ENCODE data around the gene MYRIP. TPM values are rescaled to one million over a fixed set of nuclear protein-coding genes. Genes with fewer than 3 reads are reported as not detected.
"Not testable (repeated sequence)": the region's sequence is repeated elsewhere in the genome, so short reads cannot be mapped to it uniquely, and the experiment has no call there.

MYRIP gene
- total RNA-seq, 1 donor from 2014 or later, result 0.27 TPM

DNA sequence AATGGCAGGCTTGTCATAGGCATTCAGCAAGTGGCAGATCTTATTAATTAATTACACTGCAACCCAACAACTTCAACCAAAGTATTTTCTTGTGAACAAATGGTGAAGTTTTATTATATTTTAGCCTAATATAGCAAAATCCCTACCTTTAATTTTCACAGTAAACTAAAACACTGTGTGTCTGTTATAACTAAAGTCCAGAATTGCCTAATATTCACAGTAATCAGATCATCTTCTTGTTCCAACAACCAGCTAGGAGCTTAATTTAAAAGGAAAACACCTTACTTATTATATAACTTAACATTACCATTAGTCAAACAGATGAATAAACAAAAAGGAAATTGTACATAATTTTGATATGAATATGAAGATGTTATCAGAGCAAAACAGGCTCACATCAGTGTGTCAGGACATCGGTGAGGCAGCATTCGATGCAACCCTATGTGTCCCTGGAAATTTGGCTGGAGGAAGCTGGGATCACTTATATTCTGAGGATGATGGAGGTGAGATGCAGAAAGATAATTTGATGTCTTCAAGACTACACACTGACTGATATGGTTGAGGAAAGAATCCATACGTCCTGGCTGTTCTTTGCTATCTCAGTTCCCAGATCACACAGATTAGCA lies 310.8 kb downstream of the MYRIP start:
- no peak for DNase-seq (ENCODE audit: low read depth)

- DNase-seq (ENCODE audit: low read depth), result peak; percentile 65
These were observed 311.4 kb downstream of the MYRIP start for GRCh38 chr3:40120806-40121205.

DNA sequence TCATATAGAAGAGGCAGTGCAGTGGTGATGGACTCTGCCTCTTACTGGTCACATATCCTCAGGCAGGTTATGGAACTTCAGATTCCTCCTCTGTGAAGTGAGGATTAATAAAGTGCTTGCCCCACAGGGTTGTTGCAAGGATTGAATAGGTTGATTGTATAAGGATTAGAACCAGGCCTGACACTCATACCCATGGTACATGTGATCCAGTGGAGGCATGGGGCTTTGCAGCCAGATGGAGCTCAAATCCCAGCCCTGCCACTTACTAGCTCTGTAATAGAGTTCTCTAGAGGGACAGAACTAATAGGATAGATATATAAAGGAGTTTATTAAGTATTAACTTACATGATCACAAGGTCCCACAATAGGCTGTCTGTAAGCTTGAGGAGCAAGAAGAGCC lies 315.5 kb downstream of the MYRIP start:
- DNase-seq (ENCODE audit: low read depth), result no peak

DNA sequence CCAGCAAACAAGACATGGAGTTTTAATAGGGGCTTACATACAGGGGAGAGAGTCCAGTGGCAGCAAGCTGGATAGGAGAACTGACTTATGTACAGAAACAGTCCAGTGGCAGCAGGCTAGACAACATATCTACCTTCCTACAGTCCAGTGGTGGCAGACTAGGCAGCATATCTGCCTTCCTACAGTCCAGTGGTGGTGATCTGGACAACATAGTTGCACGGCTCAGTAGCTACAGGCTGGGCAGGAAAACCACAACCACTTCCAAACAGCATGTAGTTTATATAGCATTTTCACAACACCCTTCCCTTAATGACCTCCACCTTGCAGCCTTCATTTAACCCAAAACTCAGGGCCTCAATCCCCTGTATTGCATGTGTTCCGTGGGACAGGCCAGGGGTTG lies 318.8 kb downstream of the MYRIP start:
- DNase-seq (ENCODE audit: low read depth), result no peak

GRCh38 chr3:40129510-40129909 lies 320.1 kb downstream of the MYRIP start:
- DNase-seq (ENCODE audit: low read depth), result no peak

DNA sequence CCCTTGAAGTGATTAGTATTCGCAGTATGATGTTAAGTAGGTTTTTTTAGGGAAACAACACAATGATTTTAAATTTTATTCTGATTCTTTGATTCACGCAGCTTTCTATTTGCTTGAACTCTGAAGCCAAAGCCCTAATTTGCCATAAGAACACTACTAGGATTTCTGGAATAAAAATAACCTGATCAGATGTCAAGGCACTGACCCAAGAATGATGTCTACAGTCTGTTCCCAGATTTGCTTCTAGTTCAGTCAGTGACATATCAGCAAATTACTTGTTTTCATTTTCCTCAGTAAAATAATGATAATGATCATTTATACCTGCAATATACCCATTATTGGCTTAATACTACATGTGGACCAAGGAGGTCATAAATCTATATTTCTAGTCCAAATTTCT lies 320.6 kb downstream of the MYRIP start:
- no peak for DNase-seq (ENCODE audit: low read depth)

GRCh38 chr3:40130721-40131120 lies 321.3 kb downstream of the MYRIP start:
- DNase-seq (ENCODE audit: low read depth), result no peak

GRCh38 chr3:40133886-40134575 lies 324.6 kb downstream of the MYRIP start:
- DNase-seq (ENCODE audit: low read depth), result not testable (repeated sequence)

DNA sequence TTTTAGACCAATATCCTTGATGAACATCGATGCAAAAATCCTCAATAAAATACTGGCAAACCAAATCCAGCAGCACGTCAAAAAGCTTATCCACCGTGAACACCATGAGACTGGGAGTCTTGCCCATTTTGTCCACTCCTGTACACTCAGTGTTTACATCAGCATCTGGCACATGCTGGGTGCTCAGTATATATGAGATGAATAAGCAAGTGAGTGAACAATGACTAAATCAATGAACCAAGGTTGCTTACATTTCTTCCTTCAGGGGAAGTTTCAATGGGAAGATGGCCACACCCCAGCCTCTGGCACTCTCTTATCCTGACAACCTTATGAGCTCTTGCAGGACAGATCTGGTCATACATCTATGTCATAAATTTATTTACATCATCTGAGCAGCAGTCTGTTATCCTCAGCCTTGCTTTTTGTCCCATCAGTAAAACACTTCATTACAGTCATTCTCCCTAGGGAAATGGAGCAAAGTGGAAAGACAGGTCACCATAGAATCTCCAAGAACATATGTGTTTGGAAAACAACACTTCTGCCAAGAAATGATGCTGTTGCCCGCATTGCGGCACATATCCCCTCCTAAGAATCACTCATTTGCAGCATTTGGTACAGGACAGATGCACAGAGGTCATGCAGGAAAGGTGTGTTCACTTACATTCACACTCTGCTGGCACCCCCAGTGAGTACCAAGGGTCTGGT lies 328.3 kb downstream of the MYRIP start:
- DNase-seq (ENCODE audit: low read depth), result no peak

GRCh38 chr3:40143283-40144090 lies 334.1 kb downstream of the MYRIP start:
- no peak for DNase-seq (ENCODE audit: low read depth)

GRCh38 chr3:40148827-40149226 lies 339.4 kb downstream of the MYRIP start:
- DNase-seq (ENCODE audit: low read depth), result no peak

- peak; percentile 22 for DNase-seq (ENCODE audit: low read depth)
These were observed 343.2 kb downstream of the MYRIP start for GRCh38 chr3:40152482-40153133.

GRCh38 chr3:40160933-40161332 lies 351.5 kb downstream of the MYRIP start:
- DNase-seq (ENCODE audit: low read depth), result no peak

DNA sequence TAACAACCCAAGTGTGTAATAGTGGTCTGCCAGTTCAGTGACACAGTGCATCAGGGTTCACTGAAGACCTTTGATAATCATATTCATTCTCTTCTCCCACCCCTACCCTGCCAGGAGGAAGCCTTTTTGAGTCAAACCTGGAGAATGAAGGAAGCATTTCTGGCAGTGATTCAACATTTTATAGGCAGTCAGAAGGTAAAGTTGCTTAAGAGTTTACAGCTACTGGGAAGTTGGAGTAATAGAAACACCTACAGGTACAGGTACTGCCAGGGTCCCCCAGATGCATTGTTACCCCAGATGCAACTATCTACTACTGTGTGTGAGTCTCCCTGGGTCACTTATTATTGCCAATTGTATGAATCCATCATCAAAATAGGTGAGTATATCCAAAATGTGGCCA lies 353.2 kb downstream of the MYRIP start:
- DNase-seq (ENCODE audit: low read depth), result no peak

DNA sequence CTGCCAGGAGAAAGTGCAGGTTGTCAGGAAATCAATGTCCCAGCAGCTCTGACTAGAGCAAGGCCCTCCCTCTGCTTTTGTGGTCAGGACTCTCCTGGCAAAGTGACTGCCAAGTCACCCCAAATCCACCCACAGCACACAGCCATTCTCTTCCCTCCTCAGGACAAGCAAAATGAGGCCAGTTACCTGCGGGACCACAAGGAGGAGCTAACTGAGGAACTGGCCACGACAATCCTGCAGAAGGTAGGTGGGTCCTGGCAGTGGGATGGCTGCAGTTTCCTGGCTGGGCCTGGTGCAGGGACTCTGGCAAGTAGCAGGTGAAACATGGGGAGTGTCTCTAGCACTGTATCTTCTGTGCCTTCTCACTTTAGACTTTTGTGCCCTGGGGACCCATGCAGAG lies 357.6 kb downstream of the MYRIP start:
- no peak for DNase-seq (ENCODE audit: low read depth)

DNA sequence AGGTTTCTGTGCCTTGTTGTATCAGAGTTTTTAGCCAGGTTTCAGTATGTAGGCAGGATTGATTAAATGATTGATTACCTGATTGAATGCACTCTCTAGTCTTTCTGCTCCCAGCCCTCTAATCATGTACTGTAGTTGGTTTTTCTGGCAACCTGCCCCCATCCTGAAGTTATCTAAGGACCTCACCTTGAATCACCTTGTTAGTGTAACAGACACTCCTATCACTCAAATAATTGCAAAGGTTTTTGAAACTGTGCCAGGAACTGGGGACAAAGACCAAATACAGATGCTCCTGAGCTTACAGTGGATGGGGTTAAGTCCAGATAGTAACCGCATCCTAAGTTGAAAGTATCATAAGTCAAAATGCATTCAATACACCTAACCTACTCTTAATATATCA lies 358.5 kb downstream of the MYRIP start:
- DNase-seq (ENCODE audit: low read depth), result no peak

GRCh38 chr3:40169983-40170382 lies 360.6 kb downstream of the MYRIP start:
- no peak for DNase-seq (ENCODE audit: low read depth)

DNA sequence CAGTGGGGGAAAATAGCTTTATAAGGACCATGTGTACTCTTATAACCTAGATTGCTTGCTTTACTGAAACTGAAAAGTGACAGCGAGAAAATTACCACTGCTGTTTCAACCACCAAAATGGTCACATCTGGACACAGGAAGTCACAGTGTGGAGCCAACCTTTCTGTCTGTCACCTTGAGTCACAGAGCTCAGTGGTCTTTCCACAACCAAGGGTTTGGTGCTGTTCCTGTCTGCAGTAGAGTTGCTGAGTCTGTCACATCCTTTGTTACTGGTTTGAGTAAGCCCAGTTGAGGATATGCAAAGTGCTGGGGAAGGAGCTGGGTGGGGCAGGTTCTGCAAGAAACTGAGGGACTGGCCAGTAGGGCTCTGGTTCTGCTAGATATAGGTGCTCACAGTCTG lies 361.0 kb downstream of the MYRIP start:
- DNase-seq (ENCODE audit: low read depth), result no peak

DNA sequence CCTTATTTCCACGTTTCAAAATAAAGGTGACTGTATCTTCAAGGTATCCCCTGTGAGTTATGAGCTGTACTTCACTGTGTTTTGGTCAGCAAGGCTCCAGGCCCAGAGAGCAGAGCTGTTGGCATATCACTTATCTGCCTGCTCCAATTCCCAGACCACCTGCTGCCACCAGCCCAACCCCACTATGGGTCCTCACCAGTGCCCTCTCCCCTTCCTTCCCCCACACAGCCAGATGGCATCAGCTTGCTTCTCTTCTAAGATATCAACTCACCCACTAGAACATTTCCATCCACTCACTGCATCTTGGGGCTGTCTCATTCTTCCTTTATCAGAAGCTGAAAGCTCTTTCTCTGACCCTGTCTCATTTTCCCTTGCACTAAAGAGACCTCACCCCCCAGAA lies 363.2 kb downstream of the MYRIP start:
- no peak for DNase-seq (ENCODE audit: low read depth)

GRCh38 chr3:40173227-40173721 lies 363.9 kb downstream of the MYRIP start:
- DNase-seq (ENCODE audit: low read depth), result no peak

GRCh38 chr3:40178012-40178594 lies 368.7 kb downstream of the MYRIP start:
- no peak for DNase-seq (ENCODE audit: low read depth)

Measured in myocyte (in vitro differentiated cells).